SH-SY5Y (cell line): Measurements from ENCODE around the gene MSI2.

Experiments
- GATA2 ChIP-seq: IDR thresholded peaks from 2 replicates; pipeline ENCODE4 v1.6.1; 2011; ENCODE audit warnings: mild to moderate bottlenecking, low read depth, low read length
- GATA3 ChIP-seq: IDR thresholded peaks from 2 replicates; pipeline ENCODE4 v1.6.1; 2011; ENCODE audit warnings: low read depth, mild to moderate bottlenecking, low read length, moderate library complexity

DNA sequence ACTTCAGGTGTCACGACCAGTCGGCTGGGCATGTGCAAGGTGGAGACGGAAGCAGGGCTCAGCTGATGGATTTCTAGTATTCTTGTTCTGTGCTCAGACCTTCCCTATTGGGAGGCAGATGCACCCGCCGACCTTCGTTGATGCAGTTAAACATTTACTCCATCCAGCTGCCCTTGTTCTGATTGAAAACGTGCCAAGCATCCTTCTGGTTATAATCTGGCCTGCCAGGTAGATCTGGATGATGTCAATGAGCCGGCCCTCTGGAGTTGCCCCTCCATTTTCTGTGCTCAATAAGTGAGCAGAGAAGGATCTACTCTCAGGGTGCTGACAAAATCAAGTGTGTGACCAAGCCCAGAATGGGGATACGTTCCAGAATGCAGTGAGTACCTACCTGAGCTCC is 450.4 kb downstream of the MSI2 start:
- TF ChIP-seq GATA2: no peak
- TF ChIP-seq GATA3: no peak
